HG02642 (cell line): Measurements from ENCODE around the gene XRCC5.
"Not testable (repeated sequence)": the region's sequence is repeated elsewhere in the genome, so short reads cannot be mapped to it uniquely, and the experiment has no call there.

ENCODE experiments used
- ATAC-seq: cut with Tn5 transposase; IDR thresholded peaks from one replicate; pipeline ENCODE4 v1.9.1; 2021; ENCODE audit warnings: mild to moderate bottlenecking; ENCODE audit not compliant: unreplicated experiment, poor library complexity

XRCC5 gene

DNA sequence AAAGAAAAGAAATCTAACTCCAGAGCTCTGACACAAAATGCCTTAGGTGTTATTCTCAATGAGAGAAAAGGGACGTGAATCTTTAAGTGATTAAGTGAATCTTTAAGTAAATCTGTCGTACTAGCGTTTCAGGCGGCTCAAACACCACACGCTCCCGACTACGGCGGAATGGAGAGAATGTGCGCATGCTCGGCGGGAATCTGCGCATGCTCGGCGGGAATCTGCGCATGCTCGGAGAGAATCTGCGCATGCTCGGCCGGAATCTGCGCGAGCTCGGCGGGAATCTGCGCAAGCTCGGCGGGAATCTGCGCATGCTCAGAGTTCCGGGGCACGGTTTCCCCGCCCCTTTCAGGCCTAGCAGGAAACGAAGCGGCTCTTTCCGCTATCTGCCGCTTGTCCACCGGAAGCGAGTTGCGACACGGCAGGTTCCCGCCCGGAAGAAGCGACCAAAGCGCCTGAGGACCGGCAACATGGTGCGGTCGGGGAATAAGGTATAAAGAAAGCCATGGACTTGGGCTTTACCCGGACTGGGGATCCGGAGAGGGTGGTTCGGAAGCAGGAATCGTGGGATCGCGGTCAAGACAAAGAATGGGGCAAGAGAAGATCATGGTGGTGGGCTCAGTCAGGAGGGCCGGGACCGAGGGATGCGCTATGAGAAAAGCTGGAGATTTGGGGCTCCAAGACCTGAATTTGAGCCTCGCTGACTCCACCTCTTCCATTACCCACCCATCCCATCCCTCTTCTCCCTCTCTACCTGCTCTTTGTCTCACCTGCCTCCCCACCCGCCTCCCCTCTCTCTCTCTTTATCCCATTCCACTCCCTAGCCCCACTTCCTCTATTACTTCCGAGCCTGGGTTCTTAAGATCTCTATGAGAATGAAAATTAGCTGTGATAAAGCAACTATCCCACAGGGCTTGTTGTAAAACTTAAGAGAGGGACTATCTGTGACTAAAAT, at the start of gene XRCC5:
TSS of gene XRCC5 (plus strand) at position 382 of the 955 bp plus-strand sequence. CDS start at position 471, 89 bp downstream.
- peak; percentile 69 for ATAC-seq

DNA sequence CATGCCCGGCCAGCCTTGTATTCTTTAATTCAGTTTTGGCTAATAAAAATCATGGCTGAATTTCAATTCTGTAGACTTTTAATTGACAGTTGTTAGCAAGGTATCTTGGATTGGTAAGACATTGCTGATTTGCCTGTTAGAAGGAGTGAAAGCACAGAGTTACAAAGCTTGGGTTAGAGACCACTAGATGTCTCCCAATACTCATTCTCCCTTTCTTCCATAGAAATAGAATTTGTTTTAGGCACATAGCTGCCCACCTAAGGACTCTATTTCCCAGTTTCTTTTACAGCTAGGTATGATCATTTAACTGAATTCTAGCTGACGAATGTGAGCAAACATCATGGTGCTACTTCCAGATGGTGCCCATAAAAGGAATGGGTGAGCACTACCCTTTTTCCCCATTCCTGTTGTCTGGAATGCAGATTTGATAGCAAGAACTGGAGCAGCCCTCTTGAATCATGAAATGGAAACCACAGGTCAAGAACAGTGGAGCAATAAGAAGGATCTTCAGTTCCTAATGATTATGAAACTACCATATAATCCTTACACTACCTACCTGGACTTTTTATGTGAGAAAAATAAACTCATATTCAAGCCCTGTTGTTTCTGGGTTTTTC, 45.0 kb upstream of the XRCC5 start:
- no peak for ATAC-seq

DNA sequence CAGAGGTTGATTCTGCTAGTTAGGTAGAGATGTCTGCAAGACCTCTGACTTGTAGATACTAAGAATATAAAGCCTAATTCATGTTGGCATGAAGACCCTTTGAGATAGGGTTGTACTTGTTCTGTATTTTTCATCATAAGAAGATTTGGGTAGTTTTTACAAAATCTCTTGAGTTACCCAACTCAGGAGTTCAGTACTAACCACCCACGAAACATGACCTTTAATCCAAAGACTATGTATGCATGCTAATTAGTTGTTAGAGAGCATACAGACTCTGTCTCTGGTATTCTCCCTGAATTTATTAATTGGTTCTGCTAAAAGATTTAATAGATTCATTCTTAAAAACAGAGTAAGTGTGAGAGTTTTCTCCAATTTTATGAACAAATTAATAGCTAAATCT, 44.5 kb upstream of the XRCC5 start:
- no peak for ATAC-seq

DNA sequence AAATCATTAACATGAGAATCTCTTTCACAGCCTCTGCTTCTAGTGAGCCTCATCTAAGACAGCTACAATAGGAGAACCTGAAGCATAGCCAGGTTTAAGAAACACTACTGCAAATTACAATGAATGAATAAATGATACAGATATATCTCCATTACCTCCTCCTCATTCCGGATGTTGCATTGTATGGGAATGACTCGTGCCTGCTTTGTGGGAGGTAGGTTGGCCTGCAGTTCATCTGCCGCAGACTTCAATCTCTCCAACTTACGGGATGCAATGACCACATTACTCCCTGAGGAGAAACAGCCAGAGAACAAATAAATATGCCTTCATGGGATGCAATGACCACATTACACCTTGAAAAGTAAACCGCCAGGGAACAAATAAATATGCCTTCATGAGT, 42.9 kb upstream of the XRCC5 start:
- no peak for ATAC-seq

DNA sequence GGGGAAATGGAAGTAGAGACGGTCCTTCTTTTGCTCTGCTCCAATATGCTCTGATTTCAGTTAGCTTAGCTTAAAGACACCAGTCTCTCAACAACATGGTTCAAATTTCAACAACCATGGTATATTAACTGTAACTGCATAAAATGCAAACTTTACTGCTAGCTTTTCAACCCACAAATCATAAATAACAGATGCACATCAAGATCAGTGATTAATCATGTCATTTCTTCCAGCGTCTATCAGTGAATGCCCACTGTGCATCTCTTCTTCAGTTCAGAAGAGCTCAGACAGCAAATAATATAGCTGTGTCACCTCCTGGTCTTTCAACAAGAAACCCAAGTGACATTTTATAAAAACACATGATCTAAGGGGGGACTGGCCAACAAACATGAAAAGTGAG, 40.1 kb upstream of the XRCC5 start:
- ATAC-seq, result no peak

DNA sequence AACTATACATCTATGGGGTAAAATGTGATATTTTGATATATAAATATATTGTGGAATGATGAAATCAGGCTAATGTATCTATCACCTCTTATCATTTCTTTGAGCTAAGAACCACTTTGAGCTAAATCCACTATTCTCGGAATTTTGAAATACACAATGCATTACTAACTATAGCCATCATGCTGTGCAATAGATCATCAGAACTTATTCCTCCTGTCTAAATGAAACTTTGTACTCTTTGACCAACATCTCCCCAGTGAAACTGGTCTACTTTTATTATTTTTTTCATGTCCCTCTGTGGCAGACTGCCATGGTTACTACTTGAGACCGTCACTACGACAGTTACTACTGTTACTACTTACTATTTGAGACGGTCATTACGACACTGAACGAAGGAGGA, 39.0 kb upstream of the XRCC5 start:
- no peak for ATAC-seq

DNA sequence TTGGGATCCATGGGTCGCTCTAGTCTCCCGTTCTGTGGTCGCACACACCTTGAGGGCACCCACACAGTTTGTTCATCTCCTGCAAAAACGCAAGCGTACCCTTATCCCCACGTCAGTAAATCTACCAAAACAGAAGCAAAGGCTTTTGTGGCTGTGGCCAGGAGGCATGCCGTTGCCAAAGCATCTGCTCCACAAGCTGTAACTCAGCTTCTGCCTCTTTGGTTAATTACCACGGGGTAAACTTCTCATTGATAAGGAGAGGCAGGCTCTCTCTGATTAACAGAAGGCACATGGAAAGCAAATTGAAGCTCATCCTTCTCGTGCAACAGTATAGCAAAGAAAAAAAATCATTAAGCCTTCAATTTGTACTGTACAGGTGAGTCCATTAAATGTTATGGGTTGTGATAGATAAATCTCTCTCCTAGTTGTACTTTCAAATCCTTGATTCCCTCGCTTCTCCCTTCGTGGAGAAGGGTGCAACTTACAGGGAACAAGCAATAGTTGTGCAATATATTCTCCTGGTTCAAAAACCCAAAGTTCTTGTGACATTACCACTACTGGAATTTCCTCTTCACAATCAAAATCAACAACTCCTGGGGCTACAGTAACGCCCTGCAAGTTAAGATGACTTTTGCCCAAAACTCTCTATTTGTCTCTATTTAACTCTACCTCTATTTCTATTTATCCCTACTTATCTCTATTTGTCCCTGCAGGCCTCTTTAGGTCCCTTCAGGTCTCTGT, 37.9 kb upstream of the XRCC5 start:
- ATAC-seq, result no peak

DNA sequence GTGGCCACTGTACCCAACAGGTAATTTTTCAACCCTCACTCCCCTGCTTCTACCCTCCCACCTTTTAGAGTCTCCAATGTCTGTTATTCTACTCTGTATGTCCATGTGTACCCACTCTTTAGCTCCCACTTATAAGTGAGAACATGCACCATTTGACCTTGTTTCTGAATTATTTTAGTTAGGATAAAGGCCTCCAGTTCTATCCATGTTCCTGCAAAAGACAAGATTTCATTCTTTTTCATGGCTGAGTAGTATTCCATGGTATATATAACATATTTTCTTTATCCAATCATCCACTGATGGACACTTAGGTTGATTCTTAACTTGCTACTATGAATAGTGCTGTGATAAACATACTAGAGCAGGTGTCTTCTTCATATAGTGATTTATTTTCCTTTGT, 36.7 kb upstream of the XRCC5 start:
- ATAC-seq, result no peak

DNA sequence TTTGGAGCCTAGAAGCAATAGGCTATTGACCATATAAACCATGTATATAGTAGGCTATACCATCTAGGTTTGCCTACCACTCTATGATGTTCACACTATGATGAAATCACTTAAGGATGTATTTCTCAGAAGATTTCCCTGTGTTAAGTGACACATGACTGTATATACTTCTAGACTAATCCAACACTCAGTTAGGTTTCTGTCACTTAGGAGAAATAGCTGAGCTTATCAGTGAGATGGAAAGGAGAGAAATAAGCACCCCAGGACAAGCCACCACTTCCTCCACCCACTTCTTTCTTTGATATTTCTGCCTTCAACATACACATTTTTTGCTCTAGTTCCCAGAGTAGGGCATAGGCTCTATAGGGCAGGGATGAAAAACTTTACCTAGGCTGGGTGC, 35.4 kb upstream of the XRCC5 start:
- ATAC-seq, result no peak

DNA sequence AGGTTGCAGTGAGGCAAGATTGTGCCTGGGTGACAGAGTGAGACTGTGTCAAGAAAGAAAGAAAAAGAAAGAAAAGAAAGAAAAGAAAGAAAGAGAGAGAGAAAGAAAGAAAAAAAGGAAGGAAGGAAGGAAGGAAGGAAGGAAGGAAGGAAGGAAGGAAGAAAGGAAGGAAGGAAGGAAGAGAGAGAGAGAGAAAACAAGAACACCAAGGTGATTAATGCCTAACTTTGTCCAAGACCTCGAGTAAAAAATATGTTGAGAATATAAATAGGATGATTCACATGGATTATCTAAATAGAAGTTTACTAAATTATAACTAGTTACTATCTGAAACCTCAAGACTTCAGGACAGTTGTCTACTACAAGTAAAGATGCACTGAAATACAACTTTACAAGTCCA, 34.8 kb upstream of the XRCC5 start:
- ATAC-seq, result no peak

DNA sequence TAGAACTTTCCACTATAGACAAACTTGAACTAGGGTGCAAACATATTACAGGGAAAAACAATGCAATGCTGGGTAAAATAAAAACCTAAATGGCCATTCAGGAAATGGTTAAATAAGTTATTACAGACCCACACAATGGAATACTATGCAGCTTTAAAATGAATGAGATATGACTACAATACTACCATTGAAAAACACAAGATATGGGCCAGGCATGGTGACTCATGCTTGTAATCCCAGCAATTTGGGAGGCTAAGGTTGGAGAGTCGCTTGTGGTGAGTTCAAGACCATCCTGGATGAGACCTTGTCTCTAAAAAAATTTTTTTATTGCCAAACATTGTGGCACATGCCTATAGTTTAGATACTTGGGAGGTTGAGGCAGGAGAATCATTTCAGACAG, 34.4 kb upstream of the XRCC5 start:
- ATAC-seq, result no peak

DNA sequence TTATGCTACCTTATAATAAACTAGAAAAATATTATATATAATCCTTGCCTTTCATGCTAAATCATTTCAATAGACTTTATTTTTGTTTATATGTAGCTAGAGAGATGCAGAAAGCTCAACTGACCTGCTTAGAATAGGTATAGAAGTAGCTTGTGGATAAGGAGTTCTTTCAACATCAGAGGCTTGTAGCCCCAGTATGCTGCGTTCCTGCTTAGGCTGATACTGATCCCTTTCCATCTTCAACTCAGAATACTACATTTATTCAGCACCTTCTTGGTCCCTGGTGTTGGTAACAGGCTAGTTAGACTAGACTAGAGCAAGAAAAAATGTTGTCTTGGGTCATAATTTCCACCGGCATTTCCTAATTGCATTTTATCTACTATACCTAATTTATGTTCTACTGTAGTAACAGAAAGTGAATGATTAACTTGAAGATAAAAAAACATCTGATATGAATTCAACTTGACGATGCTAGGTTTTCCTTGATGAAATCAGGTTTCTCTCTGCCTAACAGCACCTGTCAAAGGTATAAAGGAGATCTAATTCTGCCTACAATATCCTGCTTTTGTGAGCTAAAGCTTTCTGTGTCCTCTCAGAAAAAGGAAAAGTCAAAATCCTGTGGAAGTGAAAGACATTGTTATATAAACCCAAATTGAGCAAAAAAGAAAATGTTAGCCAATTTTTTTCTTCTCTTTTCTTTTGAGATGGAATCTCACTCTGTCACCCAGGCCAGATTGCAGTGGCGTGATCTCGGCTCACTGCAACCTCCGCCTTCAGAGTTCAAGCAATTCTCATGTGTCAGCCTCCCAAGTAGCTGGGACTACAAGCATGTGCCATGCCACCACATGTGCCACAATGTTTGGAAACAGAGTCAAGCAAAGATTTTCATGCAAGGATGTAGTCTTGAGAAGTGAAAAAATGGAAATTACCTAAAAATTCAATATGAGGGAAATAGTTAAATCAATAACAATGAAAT, 33.4 kb upstream of the XRCC5 start:
- no peak for ATAC-seq

DNA sequence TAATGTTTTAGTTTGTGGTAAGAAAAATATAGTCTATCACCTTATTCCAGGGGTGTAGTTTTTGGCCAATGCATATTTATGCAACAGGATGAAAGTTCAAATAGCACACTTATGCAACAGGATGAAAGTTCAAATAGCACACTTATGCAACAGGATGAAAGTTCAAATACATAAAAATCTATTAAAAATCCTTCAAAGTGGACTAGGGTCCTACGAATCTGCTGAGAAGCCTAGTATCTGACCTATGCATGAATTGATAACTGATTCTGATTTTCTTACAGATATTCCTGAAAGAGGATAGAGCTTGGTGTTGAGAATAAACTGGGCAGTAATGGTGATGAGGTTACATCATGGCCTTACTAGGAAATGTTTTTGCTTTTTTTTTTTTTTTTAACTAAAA, 30.4 kb upstream of the XRCC5 start:
- no peak for ATAC-seq

DNA sequence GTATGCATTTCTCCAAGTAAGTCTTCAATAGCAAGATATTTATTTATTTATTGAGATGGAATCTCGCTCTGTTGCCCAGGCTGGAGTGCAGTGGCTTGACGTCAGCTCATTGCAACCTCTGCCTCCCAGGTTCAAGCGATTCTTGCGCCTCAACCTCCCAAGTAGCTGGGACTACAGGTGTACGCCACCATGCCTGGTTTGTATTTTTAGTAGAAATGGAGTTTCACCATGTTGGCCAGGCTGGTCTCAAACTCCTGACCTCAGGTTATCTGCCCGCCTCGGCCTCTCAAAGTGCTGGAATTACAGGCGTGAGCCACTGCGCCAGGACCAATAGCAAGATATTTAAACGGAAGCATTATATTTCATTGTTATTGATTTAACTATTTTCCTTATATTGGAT, 29.1 kb upstream of the XRCC5 start:
- ATAC-seq, result not testable (repeated sequence)

DNA sequence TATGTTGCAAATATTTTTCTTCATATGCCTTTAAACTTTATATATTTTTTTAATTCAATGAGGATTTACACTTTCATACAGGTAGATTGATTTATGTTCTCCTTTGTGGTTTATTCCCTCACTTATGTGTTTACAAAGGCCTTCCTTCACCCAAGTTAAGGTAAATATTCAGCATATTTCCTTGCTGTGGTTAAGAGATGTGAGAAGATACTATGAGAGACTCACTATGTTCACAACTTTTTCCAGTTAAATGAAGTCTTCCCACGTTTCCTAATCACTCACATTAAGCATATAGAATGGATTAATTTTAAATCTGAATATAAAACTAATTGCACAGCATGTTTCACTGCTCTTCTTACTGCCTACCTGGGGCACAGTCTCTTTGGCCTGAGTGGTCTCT, 28.1 kb upstream of the XRCC5 start:
- no peak for ATAC-seq

DNA sequence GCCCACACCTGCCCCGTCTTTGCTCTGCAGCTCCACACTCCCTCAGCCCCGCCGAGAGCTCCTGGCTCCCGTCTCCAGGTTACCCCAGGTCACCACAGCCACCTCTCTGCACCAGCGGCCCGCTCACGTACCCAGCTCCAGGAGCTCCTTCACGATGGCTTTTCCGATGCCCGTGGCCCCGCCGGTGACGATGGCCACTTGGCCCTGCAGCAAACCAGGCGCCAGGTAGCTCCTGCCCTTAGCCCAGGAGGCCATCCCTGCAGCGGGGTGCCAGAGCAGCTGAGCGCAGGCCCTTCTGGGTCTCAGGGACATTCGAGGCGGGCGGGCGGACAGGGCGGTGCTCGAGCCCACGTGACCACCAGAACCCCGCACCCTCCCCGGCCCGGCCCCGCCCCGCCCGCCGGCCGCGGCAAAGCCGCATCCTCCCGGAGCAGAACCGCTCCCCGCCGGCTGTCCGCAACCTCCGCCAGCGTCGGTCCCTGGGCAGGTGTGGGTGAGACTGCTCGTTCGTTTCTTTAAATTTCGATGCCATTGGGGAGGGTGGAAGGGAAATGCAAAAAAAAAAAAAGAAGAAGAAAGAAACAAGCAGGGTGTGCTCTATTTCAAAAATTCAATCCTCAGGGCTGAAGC, 27.5 kb upstream of the XRCC5 start, which contains the start of the genes PECR and TMEM169:
TSS of gene PECR (minus strand) at position 323 of the 630 bp plus-strand sequence. CDS start at position 255, 68 bp downstream.
TSS of gene TMEM169 (plus strand) at position 433 of the 630 bp plus-strand sequence. CDS start 14,045 bp downstream, outside the sequence.
- ATAC-seq, result peak; percentile 96

DNA sequence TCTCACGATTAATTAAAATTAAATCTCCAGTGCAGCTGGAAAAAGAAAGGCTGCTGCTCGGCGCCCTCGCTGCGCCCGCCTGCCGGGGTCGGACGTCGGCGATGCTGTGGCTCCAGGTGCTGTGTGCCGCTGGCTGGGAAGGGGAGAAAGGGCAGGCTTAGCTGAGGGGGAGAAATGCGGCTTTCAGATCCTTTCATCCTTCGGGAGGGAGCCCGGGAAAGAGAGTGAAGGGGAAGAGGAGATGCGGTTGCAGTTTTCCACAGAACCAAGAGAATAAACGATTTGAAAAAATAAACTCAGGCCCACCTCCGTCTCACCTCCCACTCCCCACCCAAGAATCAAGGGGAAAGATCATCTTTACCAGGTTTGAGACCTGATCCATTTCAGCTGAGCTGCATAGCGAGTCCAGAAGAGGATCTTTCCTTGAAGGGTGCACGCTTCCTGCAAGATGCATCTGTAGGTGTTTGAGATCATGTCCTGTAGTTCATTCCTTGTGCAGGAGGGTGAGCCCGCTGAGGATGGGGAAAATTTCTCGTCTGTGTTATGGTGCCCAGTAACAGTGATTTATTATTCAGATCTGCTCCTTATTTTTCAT, 26.9 kb upstream of the XRCC5 start:
- peak; percentile 24 for ATAC-seq

DNA sequence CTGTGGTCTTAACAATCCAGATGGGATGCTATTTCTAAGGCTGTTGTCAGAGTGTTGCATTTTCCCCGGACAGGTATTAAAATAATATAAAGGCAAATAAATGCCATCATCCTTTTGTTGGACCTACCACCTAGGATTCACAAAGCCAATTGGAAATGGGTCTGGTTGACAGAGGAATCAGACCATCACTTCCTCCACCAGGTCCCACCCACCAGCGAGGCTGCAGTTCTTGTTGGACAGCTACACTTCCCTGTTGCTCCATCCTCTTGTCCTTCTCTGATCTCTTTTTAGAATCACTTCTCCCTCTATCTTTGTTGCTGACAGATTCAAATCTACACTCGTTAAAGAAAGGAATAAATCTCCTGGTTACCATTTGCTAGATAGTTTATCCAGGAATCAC, 26.3 kb upstream of the XRCC5 start:
- ATAC-seq, result no peak
